Stomach (tissue), 4 donors: Measurements from ENCODE around the gene OSTF1.

Experiments used
- POLR2A ChIP-seq, 4 donors: fragments of 450-650 bp; IDR thresholded peaks; one replicate each; pipeline ENCODE4 v1.6.1; 2016; ENCODE audit warnings: antibody characterized with exemption in 4 of 4, control low read depth in 2 of 4, mild to moderate bottlenecking in 1 of 4, moderate library complexity in 1 of 4
- POLR2AphosphoS5 ChIP-seq, 3 donors: sonication (generic); formaldehyde crosslinking; IDR thresholded peaks; one replicate each; pipeline ENCODE4 v1.6.1; 2016; ENCODE audit warnings: antibody characterized with exemption in 3 of 3
- TF ChIP-seq, protein P1 (sequence below), 7 experiments: fragments of 450-650 bp in 4 of 7; fragments of 200-600 bp in 3 of 7; sonication (generic) in 3 of 7; IDR thresholded peaks; one replicate each; pipeline ENCODE4 v1.5.1; 2016 to 2019; ENCODE audit warnings: antibody characterized with exemption in 7 of 7, control low read depth in 2 of 7, mild to moderate bottlenecking in 1 of 7

GRCh38 chr9:75112789-75113188 is 24.5 kb downstream of the OSTF1 start:
- TF ChIP-seq, protein P1, sequence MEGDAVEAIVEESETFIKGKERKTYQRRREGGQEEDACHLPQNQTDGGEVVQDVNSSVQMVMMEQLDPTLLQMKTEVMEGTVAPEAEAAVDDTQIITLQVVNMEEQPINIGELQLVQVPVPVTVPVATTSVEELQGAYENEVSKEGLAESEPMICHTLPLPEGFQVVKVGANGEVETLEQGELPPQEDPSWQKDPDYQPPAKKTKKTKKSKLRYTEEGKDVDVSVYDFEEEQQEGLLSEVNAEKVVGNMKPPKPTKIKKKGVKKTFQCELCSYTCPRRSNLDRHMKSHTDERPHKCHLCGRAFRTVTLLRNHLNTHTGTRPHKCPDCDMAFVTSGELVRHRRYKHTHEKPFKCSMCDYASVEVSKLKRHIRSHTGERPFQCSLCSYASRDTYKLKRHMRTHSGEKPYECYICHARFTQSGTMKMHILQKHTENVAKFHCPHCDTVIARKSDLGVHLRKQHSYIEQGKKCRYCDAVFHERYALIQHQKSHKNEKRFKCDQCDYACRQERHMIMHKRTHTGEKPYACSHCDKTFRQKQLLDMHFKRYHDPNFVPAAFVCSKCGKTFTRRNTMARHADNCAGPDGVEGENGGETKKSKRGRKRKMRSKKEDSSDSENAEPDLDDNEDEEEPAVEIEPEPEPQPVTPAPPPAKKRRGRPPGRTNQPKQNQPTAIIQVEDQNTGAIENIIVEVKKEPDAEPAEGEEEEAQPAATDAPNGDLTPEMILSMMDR (IDR thresholded peaks at IDR 0.05): no peak
- no peak for TF ChIP-seq POLR2A (IDR thresholded peaks at IDR 0.05)
- no peak for TF ChIP-seq POLR2AphosphoS5 (IDR thresholded peaks at IDR 0.05)
